Measurements from ENCODE around the gene CD44. TPM values are rescaled to one million over a fixed set of nuclear protein-coding genes. Genes with fewer than 3 reads are reported as not detected.

CD44 gene
- total RNA-seq, 1 experiment from 2014 or later = 6.1 TPM

GRCh38 chr11:35238882-35239281 is 99.9 kb downstream of the CD44 start:
- WGBS (ENCODE audit: extremely low coverage, insufficient read length, low lambda C conversion rate) = no CpG with 5 or more reads among the region's 1 CpG
- H3K14ac ChIP-seq (ENCODE audit: insufficient read depth, low read length) = no peak overlapping the region
- Mint-ChIP-seq H3K27me3 (ENCODE audit: low read depth) (no peaks in the 10 kb centered on the region; the same call in 1 of the 2 replicates), H3K27ac (no peak overlapping the region), H3K36me3 (ENCODE audit: insufficient read depth in 1 of 3, low read depth in 3 of 3) (0 out of 7 replicates have a peak, but pooled peaks cover 0 to 4% (median 0%) of the 10 kb centered on the region in 3 experiments), H3K4me1 (peaks cover 14 to 17% of the 10 kb centered on the region in 2 experiments), H3K9me3 (no peaks in the 10 kb centered on the region), H3K4me3 (no peak overlapping the region)
- no peaks in the 10 kb centered on the region for H3K27me3 ChIP-seq (ENCODE audit: insufficient read depth, low read length)
- H4K20me1 ChIP-seq (ENCODE audit: control insufficient read depth, insufficient read depth, insufficient read length) = no peaks in the 10 kb centered on the region
- no peak overlapping the region for H2BK120ac ChIP-seq (ENCODE audit: low read depth, low read length, poor library complexity, severe bottlenecking)
- no peak overlapping the region for H3K27ac ChIP-seq (ENCODE audit: insufficient read length, low read depth, low read length)
- H3K4me2 ChIP-seq (ENCODE audit: insufficient read depth, insufficient read length, low read length) = no peak overlapping the region
- no peaks in the 10 kb centered on the region for H3K79me2 ChIP-seq (ENCODE audit: insufficient read depth, low read length)
- DNase-seq = no peak
- no peak for TF ChIP-seq CTCF (conservative IDR thresholded peaks at IDR 0.05)
- H3K79me1 ChIP-seq (ENCODE audit: insufficient read depth, low read depth, low read length, poor library complexity, severe bottlenecking) = no peaks in the 10 kb centered on the region
- H4K91ac ChIP-seq (ENCODE audit: insufficient read length, low read depth, low read length) = no peak overlapping the region
- H3K4me1 ChIP-seq (ENCODE audit: insufficient read depth, low read length) = peaks cover 1% of the 10 kb centered on the region; the same call in 1 of the 2 replicates
- H3K23ac ChIP-seq (ENCODE audit: insufficient read length, low read depth, low read length) = no peak overlapping the region
- H3K9me3 ChIP-seq (ENCODE audit: control insufficient read depth, low read depth, low read length) = no peaks in the 10 kb centered on the region
- no peak overlapping the region for H4K8ac ChIP-seq (replicated peaks; ENCODE audit: insufficient read length, low read depth, low read length)
- no peak overlapping the region for H2AK5ac ChIP-seq (ENCODE audit: insufficient read length, low read length)
- H2BK15ac ChIP-seq (ENCODE audit: low read depth, low read length) = no peak overlapping the region
- no peak overlapping the region for H3K4ac ChIP-seq (ENCODE audit: low read depth, low read length)
- no peak overlapping the region for H3T11ph ChIP-seq (ENCODE audit: low read length)
- no peak overlapping the region for H2BK12ac ChIP-seq (ENCODE audit: insufficient read length, low read depth, low read length)
- H3K56ac ChIP-seq (ENCODE audit: insufficient read length, low read depth, low read length) = no peak overlapping the region
- H4K5ac ChIP-seq (ENCODE audit: insufficient read length, low read depth, low read length) = no peak overlapping the region
- no peak overlapping the region for H3K18ac ChIP-seq (ENCODE audit: insufficient read length, low read depth, low read length)
- H2BK5ac ChIP-seq (ENCODE audit: insufficient read length, low read length) = no peak overlapping the region
- H3K9ac ChIP-seq (ENCODE audit: extremely low read depth, insufficient read length, low read length) = no peak overlapping the region
- no peaks in the 10 kb centered on the region for H3K23me2 ChIP-seq (ENCODE audit: insufficient read length, low read depth, low read length, poor library complexity, severe bottlenecking)
- H2BK20ac ChIP-seq (ENCODE audit: low read depth, low read length, poor library complexity, severe bottlenecking) = no peak overlapping the region
- H2AFZ ChIP-seq (ENCODE audit: low read length) = no peak overlapping the region
